ENCODE data around the gene ATOSB.

DNA sequence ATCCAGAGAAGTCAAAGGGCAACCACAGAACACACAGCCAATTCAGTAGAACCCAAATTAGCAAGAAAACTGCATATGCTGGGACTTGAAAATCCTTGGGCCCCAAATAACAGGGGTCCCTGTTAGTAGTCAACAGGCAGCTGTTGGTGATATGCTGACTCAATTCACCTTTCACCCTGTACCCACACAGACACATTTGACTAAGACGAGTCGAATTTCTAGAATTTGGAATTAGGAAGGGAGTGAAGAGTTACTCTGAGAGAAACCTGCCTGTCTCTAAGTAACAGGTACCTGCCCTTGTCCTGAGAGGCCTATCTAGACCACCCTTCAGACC, 42.4 kb downstream of the ATOSB start:
- TF ChIP-seq JUND (IDR thresholded peaks at IDR 0.05; ENCODE audit: low read length): no peak
- no peak for TF ChIP-seq POLR2A (IDR thresholded peaks at IDR 0.05; ENCODE audit: control extremely low read depth in 1 of 2, low read depth in 2 of 2, low read length in 2 of 2)
- TF ChIP-seq, protein P1, sequence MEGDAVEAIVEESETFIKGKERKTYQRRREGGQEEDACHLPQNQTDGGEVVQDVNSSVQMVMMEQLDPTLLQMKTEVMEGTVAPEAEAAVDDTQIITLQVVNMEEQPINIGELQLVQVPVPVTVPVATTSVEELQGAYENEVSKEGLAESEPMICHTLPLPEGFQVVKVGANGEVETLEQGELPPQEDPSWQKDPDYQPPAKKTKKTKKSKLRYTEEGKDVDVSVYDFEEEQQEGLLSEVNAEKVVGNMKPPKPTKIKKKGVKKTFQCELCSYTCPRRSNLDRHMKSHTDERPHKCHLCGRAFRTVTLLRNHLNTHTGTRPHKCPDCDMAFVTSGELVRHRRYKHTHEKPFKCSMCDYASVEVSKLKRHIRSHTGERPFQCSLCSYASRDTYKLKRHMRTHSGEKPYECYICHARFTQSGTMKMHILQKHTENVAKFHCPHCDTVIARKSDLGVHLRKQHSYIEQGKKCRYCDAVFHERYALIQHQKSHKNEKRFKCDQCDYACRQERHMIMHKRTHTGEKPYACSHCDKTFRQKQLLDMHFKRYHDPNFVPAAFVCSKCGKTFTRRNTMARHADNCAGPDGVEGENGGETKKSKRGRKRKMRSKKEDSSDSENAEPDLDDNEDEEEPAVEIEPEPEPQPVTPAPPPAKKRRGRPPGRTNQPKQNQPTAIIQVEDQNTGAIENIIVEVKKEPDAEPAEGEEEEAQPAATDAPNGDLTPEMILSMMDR (IDR thresholded peaks at IDR 0.05; ENCODE audit: control extremely low read depth in 1 of 3, insufficient read depth in 1 of 3, low read depth in 1 of 3, low read length in 3 of 3): no peak
- TF ChIP-seq POLR2AphosphoS5 (IDR thresholded peaks at IDR 0.05; ENCODE audit: low read depth, low read length): no peak
- TF ChIP-seq YY1 (IDR thresholded peaks at IDR 0.05; ENCODE audit: low read depth, low read length): no peak
- no peak for TF ChIP-seq ZNF274 (IDR thresholded peaks at IDR 0.05; ENCODE audit: borderline replicate concordance, extremely low read depth, low read length)
- TF ChIP-seq HDAC2 (IDR thresholded peaks at IDR 0.05; ENCODE audit: borderline replicate concordance in 1 of 2, low read depth in 2 of 2, low read length in 2 of 2): no peak
- TF ChIP-seq SAP30 (IDR thresholded peaks at IDR 0.05; ENCODE audit: insufficient read depth, insufficient replicate concordance, low read length): no peak
- TF ChIP-seq RFX5 (IDR thresholded peaks at IDR 0.05; ENCODE audit: borderline replicate concordance, low read depth, low read length): no peak
- TF ChIP-seq RAD21 (IDR thresholded peaks at IDR 0.05 in 1 of 2, conservative IDR thresholded peaks at IDR 0.05 in 1 of 2; ENCODE audit: low read depth in 2 of 2, low read length in 2 of 2): no peak

Measured in H1 (cell line).